ENCODE results near the gene FILIP1L. TPM values are rescaled to one million over a fixed set of nuclear protein-coding genes. Genes with fewer than 3 reads are reported as not detected.

FILIP1L gene
- total and polyA plus RNA-seq, 2 experiments from 2014 or later: 0.45 to 0.82 TPM

- no peaks in the 10 kb centered on the region for H3K36me3 ChIP-seq
- H3K27ac ChIP-seq: no peak overlapping the region
- no peak overlapping the region for H3K4me3 ChIP-seq
- no peak for TF ChIP-seq CTCF (IDR thresholded peaks at IDR 0.05; ENCODE audit: low read depth, low read length)
- no peaks in the 10 kb centered on the region for H3K27me3 ChIP-seq
- peak in 1 of 2 donors; percentile 46 for DNase-seq (ENCODE audit: low read depth in 1 of 2, low spot score in 1 of 2)
- peaks cover 5% of the 10 kb centered on the region for H3K4me1 ChIP-seq (ENCODE audit: low read depth)
- H3K9me3 ChIP-seq (ENCODE audit: low read depth): no peaks in the 10 kb centered on the region
Measured at GRCh38 chr3:99909714-99910495, 204.4 kb downstream of the FILIP1L start.

- Histone ChIP-seq H3K27ac (no peak overlapping the region), H3K4me1 (ENCODE audit: low read depth) (peaks cover 5% of the 10 kb centered on the region), H3K9me3 (ENCODE audit: low read depth) (no peaks in the 10 kb centered on the region), H3K27me3 (no peaks in the 10 kb centered on the region), H3K4me3 (no peak overlapping the region), H3K36me3 (no peaks in the 10 kb centered on the region)
- DNase-seq (ENCODE audit: low read depth in 1 of 2, low spot score in 1 of 2): no peak
- no peak for TF ChIP-seq CTCF (IDR thresholded peaks at IDR 0.05; ENCODE audit: low read depth, low read length)
Measured at GRCh38 chr3:99907959-99908544, 206.2 kb downstream of the FILIP1L start.

GRCh38 chr3:99903869-99904268, 210.4 kb downstream of the FILIP1L start:
- no peak for TF ChIP-seq CTCF (IDR thresholded peaks at IDR 0.05; ENCODE audit: low read depth, low read length)
- H3K36me3 ChIP-seq: no peaks in the 10 kb centered on the region
- no peaks in the 10 kb centered on the region for H3K4me1 ChIP-seq (ENCODE audit: low read depth)
- no peak overlapping the region for H3K27ac ChIP-seq
- no peaks in the 10 kb centered on the region for H3K9me3 ChIP-seq (ENCODE audit: low read depth)
- DNase-seq (ENCODE audit: low read depth in 1 of 2, low spot score in 1 of 2): no peak
- H3K27me3 ChIP-seq: no peaks in the 10 kb centered on the region
- no peak overlapping the region for H3K4me3 ChIP-seq

GRCh38 chr3:99902091-99902490, 212.2 kb downstream of the FILIP1L start:
- H3K4me1 ChIP-seq (ENCODE audit: low read depth): no peaks in the 10 kb centered on the region
- H3K4me3 ChIP-seq: no peak overlapping the region
- no peak for DNase-seq (ENCODE audit: low read depth in 1 of 2, low spot score in 1 of 2)
- no peak overlapping the region for H3K27ac ChIP-seq
- no peaks in the 10 kb centered on the region for H3K27me3 ChIP-seq
- no peaks in the 10 kb centered on the region for H3K36me3 ChIP-seq
- no peak for TF ChIP-seq CTCF (IDR thresholded peaks at IDR 0.05; ENCODE audit: low read depth, low read length)
- H3K9me3 ChIP-seq (ENCODE audit: low read depth): no peaks in the 10 kb centered on the region

- Histone ChIP-seq H3K36me3 (no peaks in the 10 kb centered on the region), H3K27ac (no peak overlapping the region), H3K4me3 (no peak overlapping the region), H3K27me3 (no peaks in the 10 kb centered on the region), H3K4me1 (ENCODE audit: low read depth) (no peaks in the 10 kb centered on the region), H3K9me3 (ENCODE audit: low read depth) (no peaks in the 10 kb centered on the region)
- DNase-seq (ENCODE audit: low read depth in 1 of 2, low spot score in 1 of 2): peak in 1 of 2 donors; percentile 82
- TF ChIP-seq CTCF (IDR thresholded peaks at IDR 0.05; ENCODE audit: low read depth, low read length): no peak
Measured at GRCh38 chr3:99901200-99901926, 212.9 kb downstream of the FILIP1L start.
